Stimulated activated CD8-positive, alpha-beta memory T cell treated with anti-CD3 and anti-CD28 coated beads, Interleukin-7, amount 100 ng/mL, for 48 hours (primary cell): ENCODE data around the gene HEXIM1.

ENCODE experiments used
- DNase-seq, 2 donors: peaks; one replicate each; pipeline ENCODE4 v3.0.0-alpha.2; 2020; ENCODE audit warnings: low read depth in 1 of 2; ENCODE audit errors: extremely low read depth in 1 of 2

Gene HEXIM1

DNA sequence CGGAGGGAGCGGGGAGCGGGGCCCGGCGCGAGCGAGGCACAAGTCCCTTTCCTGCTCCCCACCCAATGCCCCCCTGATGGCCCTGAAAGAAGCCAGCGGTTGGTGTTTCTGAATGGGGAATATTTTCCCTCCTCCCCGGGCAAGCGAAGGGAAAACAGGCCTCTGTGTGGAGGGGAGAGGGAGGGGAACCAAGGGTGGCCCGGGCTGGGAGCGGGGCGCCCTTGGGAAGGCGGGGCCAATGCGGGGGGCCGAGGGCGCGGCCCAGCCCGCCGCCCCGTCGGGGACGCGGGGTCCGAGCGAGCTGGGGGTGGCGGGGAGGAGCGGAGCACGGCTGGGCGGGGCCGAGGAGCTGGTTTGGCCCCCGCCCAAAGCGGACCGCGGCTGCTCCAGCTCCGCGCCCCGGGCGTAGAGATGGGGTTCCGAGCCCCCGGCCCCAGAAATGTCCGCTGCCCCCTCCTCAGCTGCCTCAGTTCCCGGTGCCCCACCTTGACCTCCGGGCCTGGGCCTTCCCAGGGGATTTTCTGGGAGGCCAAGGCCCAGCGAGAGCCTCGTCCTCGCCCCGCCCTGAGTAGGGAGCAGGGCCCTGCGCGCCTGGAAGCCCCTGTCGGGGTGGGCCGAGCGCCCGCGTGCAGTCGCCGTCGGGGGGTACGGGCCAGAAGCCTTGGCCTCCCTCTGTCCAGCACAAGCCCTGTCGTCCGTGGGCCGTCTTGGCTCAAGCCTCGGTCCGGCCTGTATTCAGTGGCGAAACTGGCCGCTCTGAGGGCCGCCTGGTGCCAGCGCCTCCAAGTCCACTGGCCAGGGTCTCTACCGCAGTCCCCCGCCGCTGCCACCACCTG lies 3.9 kb upstream of the HEXIM1 start:
- DNase-seq = no peak

DNA sequence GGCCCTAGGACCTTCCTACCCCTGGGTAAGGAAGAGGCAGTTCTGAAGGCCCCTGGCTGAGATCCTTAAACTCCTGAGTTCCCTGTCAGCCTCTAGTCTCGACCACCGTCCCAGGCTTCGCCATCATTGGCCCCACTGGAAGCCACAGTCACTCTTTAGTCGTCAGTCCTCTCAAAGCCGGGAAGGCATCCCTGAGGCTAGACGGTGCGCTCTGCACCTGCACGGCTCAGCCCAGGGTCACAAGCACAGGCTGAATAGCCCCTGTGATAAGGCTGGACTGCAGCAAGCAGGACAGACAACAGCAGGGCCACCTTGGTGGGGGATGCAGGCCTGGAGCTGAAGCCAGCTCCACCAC lies 3.3 kb upstream of the HEXIM1 start:
- no peak for DNase-seq

DNA sequence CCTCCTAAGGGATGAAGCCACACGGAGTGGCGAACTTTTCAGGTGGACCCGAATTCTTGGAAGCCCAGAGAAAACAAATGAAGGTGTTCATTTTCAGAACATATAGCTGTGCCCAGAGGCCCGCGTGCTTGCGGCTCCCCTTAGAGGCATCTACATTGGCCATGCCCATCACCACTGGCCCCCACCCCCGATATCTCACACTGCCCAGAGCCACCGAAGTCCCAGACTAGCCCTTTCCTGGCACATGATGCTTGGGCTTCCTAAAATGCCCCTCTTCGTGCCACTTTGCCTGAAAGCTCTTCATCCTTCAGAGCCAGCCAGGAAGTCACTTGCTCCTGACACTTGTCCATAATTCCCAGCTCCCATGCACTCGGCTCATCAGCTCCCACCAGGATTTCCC lies 2.1 kb upstream of the HEXIM1 start:
- DNase-seq = no peak

DNA sequence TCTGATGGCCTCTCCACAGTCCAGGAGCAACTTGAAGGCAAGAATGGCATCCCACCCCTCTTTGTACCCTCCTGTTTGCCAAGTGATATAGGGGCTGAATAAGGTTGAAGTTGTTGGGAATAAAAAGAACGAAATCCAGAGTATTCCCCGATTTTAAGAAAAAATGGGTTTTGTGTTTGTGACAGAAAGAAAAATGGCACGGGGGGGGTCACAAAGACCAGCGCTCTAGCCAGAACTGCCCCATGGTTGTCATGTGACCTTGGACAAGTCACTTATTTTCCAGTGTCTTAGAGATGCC lies 1.7 kb upstream of the HEXIM1 start:
- no peak for DNase-seq

DNA sequence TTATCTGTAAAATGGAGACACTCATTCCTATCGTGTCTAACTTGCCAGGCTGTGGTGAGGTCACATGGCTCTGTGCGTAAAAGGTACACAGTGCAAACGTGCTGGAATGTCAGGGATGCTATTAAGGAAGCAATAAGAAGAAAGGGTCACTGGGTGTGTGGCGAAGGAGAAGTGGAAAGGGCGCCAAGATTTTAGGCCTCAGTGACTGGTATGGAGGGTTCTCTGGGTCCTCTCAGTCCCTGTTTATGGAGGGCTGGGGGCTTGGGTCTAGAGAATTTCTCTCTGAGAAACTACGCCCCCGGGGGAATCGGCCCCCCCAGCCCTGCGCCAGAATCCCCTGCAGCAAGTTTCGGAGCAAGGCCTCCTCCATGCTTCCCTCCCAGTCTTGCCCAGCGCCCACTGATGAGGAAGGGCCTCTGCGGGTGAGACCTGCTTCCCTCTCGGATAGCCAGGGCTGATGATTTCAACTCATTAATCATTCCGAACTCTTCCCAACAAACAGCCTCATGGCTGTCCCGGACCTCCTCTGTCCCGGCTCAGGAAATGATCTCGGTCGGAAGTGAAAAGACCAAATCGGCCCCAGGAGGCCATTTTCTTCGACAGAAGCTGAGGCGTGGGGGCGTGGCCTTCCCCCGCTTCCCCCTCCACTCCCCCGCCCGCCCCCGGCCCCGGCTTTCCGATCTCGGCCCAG lies 1.2 kb upstream of the HEXIM1 start:
- no peak for DNase-seq

DNA sequence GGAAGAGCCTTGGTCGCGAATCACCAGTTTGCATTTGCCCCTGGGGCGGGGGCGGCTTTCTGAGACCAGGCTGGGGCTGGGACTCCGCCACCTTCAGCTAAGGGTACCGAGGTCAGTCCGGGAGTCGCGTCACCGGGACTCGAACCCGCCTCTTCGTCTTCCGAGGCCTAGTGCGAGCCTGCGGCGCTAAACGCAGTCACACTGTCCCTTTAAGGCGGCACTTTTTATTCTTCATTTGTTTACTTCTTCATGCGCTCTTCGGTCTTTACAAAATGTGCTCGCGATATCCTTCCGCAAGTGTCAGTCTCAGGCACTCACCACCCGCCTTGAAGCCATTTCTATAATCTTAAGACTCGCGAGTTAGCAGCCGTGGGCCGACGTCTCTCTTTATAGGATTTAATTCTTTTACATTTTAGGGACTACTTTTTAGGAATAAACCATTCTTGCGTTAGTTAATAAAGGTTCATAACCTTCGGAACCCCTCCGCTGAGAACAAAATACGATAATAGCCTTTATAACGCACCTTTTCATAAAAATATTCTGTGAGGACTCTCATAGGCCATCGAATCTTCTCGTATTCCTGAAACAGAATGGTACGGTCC lies 593 bp upstream of the HEXIM1 start:
- peak in 1 of 2 donors; percentile 61 for DNase-seq

DNA sequence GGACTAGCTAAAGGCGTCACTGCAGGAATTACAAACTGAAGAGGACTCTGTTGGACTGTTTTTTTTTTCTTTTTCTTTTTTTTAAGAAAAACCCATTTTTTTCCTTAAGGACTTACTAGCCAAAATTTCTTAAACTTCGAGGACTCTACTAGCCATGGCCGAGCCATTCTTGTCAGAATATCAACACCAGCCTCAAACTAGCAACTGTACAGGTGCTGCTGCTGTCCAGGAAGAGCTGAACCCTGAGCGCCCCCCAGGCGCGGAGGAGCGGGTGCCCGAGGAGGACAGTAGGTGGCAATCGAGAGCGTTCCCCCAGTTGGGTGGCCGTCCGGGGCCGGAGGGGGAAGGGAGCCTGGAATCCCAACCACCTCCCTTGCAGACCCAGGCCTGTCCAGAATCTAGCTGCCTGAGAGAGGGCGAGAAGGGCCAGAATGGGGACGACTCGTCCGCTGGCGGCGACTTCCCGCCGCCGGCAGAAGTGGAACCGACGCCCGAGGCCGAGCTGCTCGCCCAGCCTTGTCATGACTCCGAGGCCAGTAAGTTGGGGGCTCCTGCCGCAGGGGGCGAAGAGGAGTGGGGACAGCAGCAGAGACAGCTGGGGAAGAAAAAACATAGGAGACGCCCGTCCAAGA lies 878 bp downstream of the HEXIM1 start:
- peak in 1 of 2 donors; percentile 55 for DNase-seq

DNA sequence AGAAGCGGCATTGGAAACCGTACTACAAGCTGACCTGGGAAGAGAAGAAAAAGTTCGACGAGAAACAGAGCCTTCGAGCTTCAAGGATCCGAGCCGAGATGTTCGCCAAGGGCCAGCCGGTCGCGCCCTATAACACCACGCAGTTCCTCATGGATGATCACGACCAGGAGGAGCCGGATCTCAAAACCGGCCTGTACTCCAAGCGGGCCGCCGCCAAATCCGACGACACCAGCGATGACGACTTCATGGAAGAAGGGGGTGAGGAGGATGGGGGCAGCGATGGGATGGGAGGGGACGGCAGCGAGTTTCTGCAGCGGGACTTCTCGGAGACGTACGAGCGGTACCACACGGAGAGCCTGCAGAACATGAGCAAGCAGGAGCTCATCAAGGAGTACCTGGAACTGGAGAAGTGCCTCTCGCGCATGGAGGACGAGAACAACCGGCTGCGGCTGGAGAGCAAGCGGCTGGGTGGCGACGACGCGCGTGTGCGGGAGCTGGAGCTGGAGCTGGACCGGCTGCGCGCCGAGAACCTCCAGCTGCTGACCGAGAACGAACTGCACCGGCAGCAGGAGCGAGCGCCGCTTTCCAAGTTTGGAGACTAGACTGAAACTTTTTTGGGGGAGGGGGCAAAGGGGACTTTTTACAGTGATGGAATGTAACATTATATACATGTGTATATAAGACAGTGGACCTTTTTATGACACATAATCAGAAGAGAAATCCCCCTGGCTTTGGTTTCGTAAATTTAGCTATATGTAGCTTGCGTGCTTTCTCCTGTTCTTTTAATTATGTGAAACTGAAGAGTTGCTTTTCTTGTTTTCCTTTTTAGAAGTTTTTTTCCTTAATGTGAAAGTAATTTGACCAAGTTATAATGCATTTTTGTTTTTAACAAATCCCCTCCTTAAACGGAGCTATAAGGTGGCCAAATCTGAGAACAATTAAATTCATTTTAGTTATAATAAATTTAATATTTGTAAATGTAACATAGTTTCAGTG lies 1.7 kb downstream of the HEXIM1 start:
- DNase-seq = no peak

DNA sequence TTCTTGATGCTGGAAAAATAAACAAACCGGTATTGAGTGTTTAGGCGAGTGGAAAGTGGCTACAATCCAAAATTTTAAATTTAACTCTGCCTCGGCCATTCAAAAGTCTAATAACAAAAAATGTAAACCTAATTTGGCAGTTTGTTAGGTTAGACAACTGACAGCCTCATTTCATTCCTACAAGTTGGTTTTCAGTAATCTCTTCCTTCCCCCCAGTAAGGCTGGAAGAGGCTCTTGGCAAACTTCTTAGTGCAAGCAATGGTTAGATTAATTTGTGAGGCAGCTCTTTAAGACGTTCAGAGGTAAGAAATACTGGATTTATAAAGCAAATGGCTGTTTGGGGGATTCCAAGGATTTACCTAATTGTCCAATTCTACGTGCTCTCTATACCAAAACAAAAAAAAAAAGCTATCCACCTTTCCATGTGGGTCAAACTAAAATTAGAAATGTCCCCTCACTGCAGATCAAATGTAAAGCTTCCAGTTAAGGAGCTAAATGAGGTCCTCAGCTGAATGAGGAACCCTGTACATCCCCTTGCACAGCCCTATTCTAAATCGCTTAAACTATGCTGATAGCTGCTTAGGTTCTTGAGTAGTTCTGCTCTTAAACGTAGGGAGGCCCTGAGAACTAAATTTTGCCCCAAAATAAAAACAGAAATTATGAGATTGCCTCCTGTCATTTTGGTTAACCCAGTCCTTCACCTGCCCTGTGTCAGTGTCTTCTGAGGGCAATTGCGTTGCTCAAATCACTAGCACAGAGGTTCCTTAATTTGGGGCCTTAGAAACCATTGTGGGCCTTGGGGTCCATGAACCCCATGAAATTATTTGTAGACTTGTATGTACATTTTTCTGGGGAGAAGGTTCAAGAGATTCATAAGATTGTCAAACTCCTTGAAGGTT lies 2.9 kb downstream of the HEXIM1 start:
- no peak for DNase-seq

DNA sequence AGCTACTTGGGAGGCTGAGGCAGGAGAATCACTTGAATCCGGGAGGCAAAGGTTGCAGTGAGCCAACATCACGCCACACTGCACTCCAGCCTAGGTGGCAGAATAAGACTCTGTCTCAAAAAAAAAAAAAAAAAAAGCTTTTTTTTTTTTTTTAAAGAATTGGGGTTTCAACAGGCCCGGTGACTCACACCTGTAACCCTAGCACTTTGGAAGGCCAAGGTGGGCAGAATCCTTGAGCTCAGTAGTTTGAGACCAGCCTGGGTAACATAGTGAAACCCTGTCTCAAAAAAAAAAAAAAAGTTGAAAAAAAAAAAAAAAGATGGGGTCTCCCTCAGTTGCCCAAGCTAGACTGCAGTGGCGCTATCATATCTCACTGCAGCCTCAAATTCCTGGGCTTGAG lies 6.8 kb downstream of the HEXIM1 start:
- no peak for DNase-seq

DNA sequence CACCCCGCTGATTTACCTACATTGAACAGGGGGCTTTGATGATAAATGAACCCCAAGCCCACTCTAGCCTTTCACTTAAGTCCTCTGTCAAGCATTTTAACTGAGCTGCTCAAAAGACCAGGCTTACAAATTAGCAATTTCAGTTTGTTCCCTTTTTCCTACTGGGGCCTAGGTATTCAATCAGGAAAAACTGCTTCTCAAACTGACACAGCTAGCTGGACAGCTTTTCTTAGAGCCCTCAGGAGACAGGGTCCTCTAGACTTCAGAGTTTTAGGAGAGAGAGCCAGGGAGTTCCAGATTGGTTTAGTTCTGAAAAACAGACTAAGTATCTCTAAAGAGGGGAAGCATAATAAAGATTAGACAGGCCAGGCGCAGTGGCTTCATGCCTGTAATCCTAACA lies 7.2 kb downstream of the HEXIM1 start:
- DNase-seq = no peak

DNA sequence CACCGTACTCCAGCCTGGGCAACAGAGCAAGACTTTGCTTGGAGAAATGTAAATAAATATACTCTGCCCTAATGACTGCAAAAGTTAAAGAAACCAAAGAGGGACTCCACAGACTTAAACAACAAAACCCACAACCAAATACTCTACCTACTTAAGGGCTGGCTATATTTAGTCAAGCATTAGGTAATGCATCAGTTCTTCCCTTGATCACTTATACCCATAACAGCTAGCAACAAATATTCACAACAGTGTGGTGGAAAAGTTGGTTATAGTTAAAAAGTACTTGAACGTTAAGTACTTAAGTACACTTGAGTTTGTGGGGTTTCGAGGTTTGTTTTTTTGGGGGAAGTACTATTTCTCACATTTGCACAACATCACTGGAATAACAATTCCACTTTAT lies 8.0 kb downstream of the HEXIM1 start:
- DNase-seq = no peak

DNA sequence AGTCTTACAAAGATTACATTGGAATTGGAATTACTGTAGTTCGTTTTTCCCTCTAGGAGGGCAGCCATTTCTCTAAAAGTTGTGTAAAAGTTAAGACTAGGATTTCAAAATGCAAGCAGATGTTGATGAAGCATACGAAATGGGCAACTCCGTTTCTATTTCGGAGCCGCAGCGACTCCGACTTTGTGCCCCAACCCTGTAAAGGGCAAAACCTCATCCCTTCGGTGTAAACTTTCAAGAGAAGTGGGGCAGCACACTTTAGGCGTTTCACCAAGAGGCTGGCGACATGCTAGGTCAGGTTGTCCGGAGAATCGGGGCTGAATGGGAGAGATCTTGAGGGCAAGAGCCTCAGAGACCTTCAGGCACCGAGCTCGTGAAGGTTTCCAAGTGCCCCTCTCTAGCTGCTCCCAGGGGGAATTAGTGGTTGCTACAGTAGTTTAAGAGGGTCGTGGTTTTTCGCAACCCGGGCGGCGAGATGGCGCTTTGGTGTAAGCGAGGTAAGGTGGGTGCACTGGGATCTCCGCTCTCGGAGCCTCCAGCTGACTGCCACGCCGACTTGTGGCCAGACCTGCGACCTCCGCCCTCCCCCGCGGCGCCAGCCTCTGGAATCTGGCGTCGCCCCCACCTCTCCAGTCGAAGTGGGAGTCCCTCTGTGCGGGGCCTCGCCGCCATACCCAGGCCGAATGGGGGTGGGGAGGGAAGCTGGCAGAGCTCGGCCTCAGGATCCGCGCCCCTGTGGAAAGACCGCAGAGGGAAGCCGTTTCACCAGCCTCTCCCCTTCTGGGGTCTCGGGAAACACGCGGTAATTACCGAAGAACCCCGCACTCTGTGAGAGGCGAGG lies 12.4 kb downstream of the HEXIM1 start:
- DNase-seq = no peak

DNA sequence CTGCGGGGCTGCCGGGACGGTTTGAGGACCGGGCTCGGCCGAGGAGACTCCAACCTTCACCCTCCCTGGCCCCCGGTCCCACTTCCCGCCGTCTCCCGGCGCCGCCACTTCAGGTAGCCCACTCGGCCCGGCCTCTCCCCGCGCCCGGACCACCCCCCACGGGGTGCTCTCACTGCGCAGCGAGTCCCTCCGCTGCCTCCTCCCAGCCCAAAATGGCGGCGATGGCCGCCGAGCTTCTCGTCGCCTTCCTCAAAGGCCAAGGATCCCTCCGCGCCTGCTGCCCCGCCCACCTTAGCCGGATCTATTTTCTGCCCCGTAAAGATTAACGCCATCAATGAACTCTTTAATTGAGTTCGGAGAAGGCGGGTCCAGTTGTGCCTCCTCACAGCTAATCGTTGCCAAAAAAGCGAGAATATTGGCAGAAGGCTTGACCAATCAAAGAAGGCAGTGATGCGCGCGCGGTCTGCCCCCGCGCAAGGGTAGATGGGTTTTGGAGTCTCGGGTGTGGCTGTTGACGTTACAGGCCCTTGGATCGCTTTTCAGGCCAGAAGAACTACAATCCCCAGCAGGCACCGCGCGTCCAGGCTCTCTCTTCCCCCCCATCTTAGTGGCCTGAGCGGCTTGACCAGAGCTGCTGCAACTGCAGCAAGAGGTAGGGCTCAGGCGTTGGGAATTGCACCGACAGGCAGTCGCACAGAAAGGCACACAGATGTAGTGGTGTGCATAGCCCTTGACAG lies 13.2 kb downstream of the HEXIM1 start, which contains the start of gene HEXIM2:
Gene HEXIM2 (plus strand): TSS at position 588 of the 737 bp plus-strand sequence. CDS start 919 bp downstream, outside the sequence.
- peak; percentile 91 to 95 for DNase-seq

DNA sequence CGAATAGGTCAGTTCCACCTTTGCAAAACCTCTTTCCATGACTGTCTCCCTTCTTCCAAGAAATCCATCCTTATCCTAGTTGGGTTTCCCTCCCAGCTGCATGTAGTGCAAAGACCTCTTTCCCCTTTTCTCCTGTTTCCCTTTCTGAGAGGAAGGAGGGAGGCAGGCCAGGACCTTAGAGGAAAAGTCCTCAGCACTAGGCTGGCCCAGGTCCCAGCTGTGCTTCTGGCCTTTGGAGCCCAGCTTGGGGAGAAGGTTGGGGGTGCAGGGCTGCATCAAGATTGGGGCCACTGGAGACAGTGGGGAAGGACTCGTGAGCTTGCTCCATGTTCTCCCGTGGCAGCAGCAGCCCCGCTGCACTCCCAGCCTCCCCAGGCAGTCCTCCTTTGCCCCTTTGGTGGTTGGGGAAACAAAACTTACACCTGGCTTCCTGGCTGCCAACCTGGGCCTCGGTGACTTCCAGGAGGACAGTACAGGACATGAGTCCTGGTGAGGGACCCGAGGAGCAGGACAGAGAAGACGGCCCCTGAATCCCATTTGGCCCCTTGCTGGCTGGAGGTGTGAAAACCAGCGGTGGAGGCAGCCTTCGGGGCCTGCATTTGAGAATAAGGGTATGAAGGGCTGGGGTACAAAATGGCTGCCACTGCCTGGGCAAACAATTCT lies 13.9 kb downstream of the HEXIM1 start:
- DNase-seq = no peak

DNA sequence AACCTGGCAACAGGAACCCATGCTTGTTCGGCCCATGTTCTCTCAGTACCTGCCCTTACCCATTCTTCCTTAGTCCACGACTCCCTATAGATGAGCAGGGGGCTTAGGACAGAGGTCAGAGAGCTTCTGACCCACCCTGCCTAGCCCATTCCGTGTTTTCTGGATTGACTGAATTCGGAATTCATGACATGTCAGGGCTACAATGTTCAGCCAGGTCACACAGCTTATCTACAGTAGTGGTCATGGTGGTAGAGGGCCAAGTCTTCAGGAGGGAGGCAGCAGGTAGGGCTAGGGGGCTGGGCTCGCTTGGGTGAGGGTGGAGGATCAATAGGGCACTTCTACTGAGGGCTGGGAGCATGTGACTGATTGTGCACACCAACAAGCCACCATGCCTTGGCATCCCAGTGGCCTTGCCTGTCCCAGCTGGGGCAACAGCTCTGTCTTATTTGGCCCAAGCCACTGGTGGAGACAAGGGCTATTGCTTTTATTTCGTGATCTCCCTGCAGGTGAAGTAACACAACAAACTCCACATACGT lies 16.5 kb downstream of the HEXIM1 start:
- no peak for DNase-seq
